Measurements from ENCODE around the gene RGL1. TPM values are rescaled to one million over a fixed set of nuclear protein-coding genes. Genes with fewer than 3 reads are reported as not detected.

Gene RGL1
- total RNA-seq, 1 donor from 2014 or later: 3.0 TPM

- Mint-ChIP-seq H3K27ac (peak overlapping the region; percentile 79), H3K4me1 (no peaks in the 10 kb centered on the region), H3K36me3 (ENCODE audit: low read depth) (no peaks in the 10 kb centered on the region), H3K9me3 (no peaks in the 10 kb centered on the region), H3K4me3 (peak overlapping the region; percentile 26), H3K27me3 (peaks cover 5% of the 10 kb centered on the region)
- peak; percentile 99 for ATAC-seq (ENCODE audit: low read depth)
- intact Hi-C loops (cut with micrococcal nuclease): loop anchor here (1.0 to 5.0 kb wide), 3 partner anchors 81 to 266 kb away; partner anchors contain the start of genes COLGALT2 and TSEN15
- POLR2A ChIA-PET: interaction anchor here (0.7 to 0.8 kb wide), 2 partner anchors 45 to 95 kb away, joined by 3 to 5 read pairs; partner anchors contain the start of gene TSEN15
- TF ChIP-seq, protein P1, sequence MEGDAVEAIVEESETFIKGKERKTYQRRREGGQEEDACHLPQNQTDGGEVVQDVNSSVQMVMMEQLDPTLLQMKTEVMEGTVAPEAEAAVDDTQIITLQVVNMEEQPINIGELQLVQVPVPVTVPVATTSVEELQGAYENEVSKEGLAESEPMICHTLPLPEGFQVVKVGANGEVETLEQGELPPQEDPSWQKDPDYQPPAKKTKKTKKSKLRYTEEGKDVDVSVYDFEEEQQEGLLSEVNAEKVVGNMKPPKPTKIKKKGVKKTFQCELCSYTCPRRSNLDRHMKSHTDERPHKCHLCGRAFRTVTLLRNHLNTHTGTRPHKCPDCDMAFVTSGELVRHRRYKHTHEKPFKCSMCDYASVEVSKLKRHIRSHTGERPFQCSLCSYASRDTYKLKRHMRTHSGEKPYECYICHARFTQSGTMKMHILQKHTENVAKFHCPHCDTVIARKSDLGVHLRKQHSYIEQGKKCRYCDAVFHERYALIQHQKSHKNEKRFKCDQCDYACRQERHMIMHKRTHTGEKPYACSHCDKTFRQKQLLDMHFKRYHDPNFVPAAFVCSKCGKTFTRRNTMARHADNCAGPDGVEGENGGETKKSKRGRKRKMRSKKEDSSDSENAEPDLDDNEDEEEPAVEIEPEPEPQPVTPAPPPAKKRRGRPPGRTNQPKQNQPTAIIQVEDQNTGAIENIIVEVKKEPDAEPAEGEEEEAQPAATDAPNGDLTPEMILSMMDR (IDR thresholded peaks at IDR 0.05): no peak
- CTCF ChIA-PET: interaction anchor here (1.5 kb wide), 1 partner anchor 41 kb away, joined by 5 read pairs; no protein-coding TSS in a partner anchor
- no peak for DNase-seq
Measured at GRCh38 chr1:183956559-183957188, 151.8 kb downstream of the RGL1 start.

- Mint-ChIP-seq H3K4me1 (no peaks in the 10 kb centered on the region), H3K4me3 (no peak overlapping the region), H3K36me3 (ENCODE audit: low read depth) (no peaks in the 10 kb centered on the region), H3K9me3 (no peaks in the 10 kb centered on the region), H3K27me3 (peaks cover 5% of the 10 kb centered on the region), H3K27ac (peak overlapping the region; percentile 79)
- CTCF ChIA-PET: interaction anchor here (1.5 kb wide), 1 partner anchor 41 kb away, joined by 5 read pairs; no protein-coding TSS in a partner anchor
- POLR2A ChIA-PET: interaction anchor here (0.6 to 0.8 kb wide), 2 partner anchors 81 to 94 kb away, joined by 3 to 5 read pairs; partner anchors contain the start of gene TSEN15
- ATAC-seq (ENCODE audit: low read depth): no peak
- TF ChIP-seq, protein P1 (IDR thresholded peaks at IDR 0.05): no peak
- intact Hi-C loops (cut with micrococcal nuclease): loop anchor here (5.0 kb wide), 1 partner anchor 80 kb away; the partner anchor contains the start of gene COLGALT2
- DNase-seq: no peak
Measured at GRCh38 chr1:183957216-183957830, 152.4 kb downstream of the RGL1 start.

GRCh38 chr1:183958958-183959357 lies 154.0 kb downstream of the RGL1 start:
- CTCF ChIA-PET: no interaction called here
- ATAC-seq (ENCODE audit: low read depth) (no peak), DNase-seq (no peak)
- Mint-ChIP-seq H3K9me3 (no peaks in the 10 kb centered on the region), H3K27me3 (peaks cover 12% of the 10 kb centered on the region), H3K27ac (no peak overlapping the region), H3K4me1 (no peaks in the 10 kb centered on the region), H3K36me3 (ENCODE audit: low read depth) (no peaks in the 10 kb centered on the region), H3K4me3 (no peak overlapping the region)
- intact Hi-C loops (cut with micrococcal nuclease): loop anchor here (5.0 kb wide), 1 partner anchor 78 kb away; the partner anchor contains the start of gene COLGALT2
- TF ChIP-seq, protein P1 (IDR thresholded peaks at IDR 0.05): no peak
- POLR2A ChIA-PET: no interaction called here

DNA sequence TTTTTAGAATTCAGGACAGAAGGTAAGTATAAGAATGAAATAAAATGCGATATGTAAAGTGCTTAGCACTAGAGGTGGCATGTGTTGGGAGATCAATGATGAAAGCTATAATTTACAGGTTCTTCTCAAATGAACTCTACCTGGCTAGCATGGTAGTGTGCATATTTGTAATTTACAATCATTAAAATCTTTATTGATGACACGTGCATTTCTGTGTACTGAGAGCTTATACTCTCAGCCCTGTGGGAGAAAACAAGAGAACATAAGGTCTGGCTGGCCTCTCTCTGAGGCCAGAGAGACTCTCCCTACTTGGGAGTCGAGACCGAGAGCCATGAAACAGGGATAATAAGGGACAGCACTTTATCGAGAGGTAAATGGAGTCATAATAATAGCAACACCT lies 156.2 kb downstream of the RGL1 start:
- intact Hi-C loops (cut with micrococcal nuclease): no loop called here
- Mint-ChIP-seq H3K4me1 (no peaks in the 10 kb centered on the region), H3K27me3 (peaks cover 21% of the 10 kb centered on the region), H3K27ac (no peak overlapping the region), H3K9me3 (no peaks in the 10 kb centered on the region), H3K36me3 (ENCODE audit: low read depth) (no peaks in the 10 kb centered on the region), H3K4me3 (no peak overlapping the region)
- POLR2A ChIA-PET: no interaction called here
- CTCF ChIA-PET: no interaction called here
- no peak for DNase-seq
- ATAC-seq (ENCODE audit: low read depth): no peak
- TF ChIP-seq, protein P1 (IDR thresholded peaks at IDR 0.05): no peak

DNA sequence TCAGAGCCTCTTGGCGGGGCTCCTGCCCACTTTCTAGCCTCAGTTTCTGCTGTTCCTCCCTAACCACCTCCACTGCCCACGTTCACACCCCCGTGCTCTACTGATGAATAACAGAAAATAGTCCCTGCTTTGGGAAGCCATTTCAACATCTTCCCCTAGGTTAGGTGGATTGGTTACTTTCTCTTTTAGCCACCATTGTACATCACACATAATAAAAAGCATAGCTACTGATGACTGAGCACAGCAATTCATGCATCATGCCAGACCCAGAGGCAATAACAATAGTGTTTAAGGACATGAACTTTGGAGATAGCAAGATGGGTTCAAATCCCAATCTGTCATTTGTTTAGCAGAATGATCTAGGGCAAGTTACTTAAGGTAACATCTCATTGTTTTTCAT lies 158.0 kb downstream of the RGL1 start:
- Mint-ChIP-seq H3K36me3 (ENCODE audit: low read depth) (no peaks in the 10 kb centered on the region), H3K9me3 (no peaks in the 10 kb centered on the region), H3K27ac (no peak overlapping the region), H3K27me3 (peaks cover 28% of the 10 kb centered on the region), H3K4me3 (no peak overlapping the region), H3K4me1 (no peaks in the 10 kb centered on the region)
- no peak for ATAC-seq (ENCODE audit: low read depth)
- ChIA-PET POLR2A (no interaction called here), CTCF (no interaction called here)
- TF ChIP-seq, protein P1 (IDR thresholded peaks at IDR 0.05): no peak
- DNase-seq: no peak
- intact Hi-C loops (cut with micrococcal nuclease): no loop called here
